A549 (cell line): ENCODE results near the gene MYLK4. TPM values are rescaled to one million over a fixed set of nuclear protein-coding genes. Genes with fewer than 3 reads are reported as not detected.

Experiments
- ATAC-seq, 2 experiments: fragments of 200-7000 bp in 1 of 2; fragments of >200 bp in 1 of 2; cut with Nextera tagmentation in 1 of 2; cut with Tn5 transposase in 1 of 2; 3 replicates each; pipeline versions ENCODE4 v1.8.0 to v1.9.1; 2018 to 2020; ENCODE audit warnings: mild to moderate bottlenecking in 1 of 2, moderate library complexity in 1 of 2
- CTCF ChIA-PET: fragments of 300-600 bp; sonication (Branson Sonifier 250); formaldehyde crosslinking; extraction: SDS; loops from one replicate; lab custom pipeline; 2021; ENCODE audit warnings: antibody characterized with exemption, inconsistent platforms; lab: Yijun Ruan, JAX
- POLR2A ChIA-PET: fragments of 350-600 bp; formaldehyde crosslinking; extraction: SDS; loops from one replicate; lab custom pipeline; 2021; ENCODE audit warnings: antibody characterized with exemption, inconsistent platforms; lab: Yijun Ruan, JAX
- DNase-seq, 2 experiments: peaks; one replicate each; pipeline versions ENCODE4 v3.0.0 to v3.0.0-alpha.2; 2011 to 2016; ENCODE audit warnings: low read depth in 1 of 2, low spot score in 1 of 2
- FAIRE-seq: peaks from 2 replicates; lab custom pipeline; 2011; peaks lifted over from hg19 to GRCh38; lab: Jason Lieb, UNC
- H3K27ac ChIP-seq, 2 experiments: fragments of >200 bp; sonication (Bioruptor Twin); formaldehyde crosslinking; 3 replicates each; pipeline ENCODE4 v1.5.1; 2016 to 2017
- H3K4me1 ChIP-seq: fragments of >200 bp; sonication (Bioruptor Twin); formaldehyde crosslinking; 3 replicates; pipeline ENCODE4 v1.6.1; 2016
- H3K4me2 ChIP-seq: fragments of >200 bp; sonication (Bioruptor Twin); formaldehyde crosslinking; 3 replicates; pipeline ENCODE4 v1.6.1; 2016
- H3K4me3 ChIP-seq: fragments of >200 bp; sonication (Bioruptor Twin); formaldehyde crosslinking; 3 replicates; pipeline ENCODE4 v1.5.1; 2016
- H3K9me3 ChIP-seq: fragments of >200 bp; sonication (Bioruptor Twin); formaldehyde crosslinking; 3 replicates; pipeline ENCODE4 v1.6.1; 2016
- CBX2 ChIP-seq: fragments of 200-600 bp; sonication (generic); IDR thresholded peaks from 2 replicates; pipeline ENCODE4 v1.6.1; 2016; ENCODE audit warnings: low read depth, mild to moderate bottlenecking, borderline replicate concordance
- CHD2 ChIP-seq: fragments of 150-350 bp; IDR thresholded peaks from 2 replicates; pipeline ENCODE4 v1.6.1; 2014; ENCODE audit warnings: low read length; ENCODE audit not compliant: partially characterized antibody
- CHD4 ChIP-seq: fragments of 200-600 bp; sonication (generic); IDR thresholded peaks from 2 replicates; pipeline ENCODE4 v1.6.1; 2016; ENCODE audit warnings: antibody characterized with exemption, mild to moderate bottlenecking, borderline replicate concordance
- ELK1 ChIP-seq: fragments of 150-350 bp; IDR thresholded peaks from 2 replicates; pipeline ENCODE4 v1.6.1; 2014; ENCODE audit warnings: low read depth, mild to moderate bottlenecking, low read length
- EP300 ChIP-seq, 2 experiments: fragments of >200 bp; sonication (Bioruptor Twin); formaldehyde crosslinking; IDR thresholded peaks; 2 replicates in 1 of 2; 3 replicates in 1 of 2; pipeline ENCODE4 v1.6.1; 2016 to 2017
- HDAC2 ChIP-seq: fragments of 200-600 bp; sonication (generic); IDR thresholded peaks from 2 replicates; pipeline ENCODE4 v1.6.1; 2016
- HOXB5 ChIP-seq: fragments of 250-450 bp; sonication (Bioruptor Pico); IDR thresholded peaks from 2 replicates; pipeline ENCODE4 v1.5.0; 2020; ENCODE audit warnings: mild to moderate bottlenecking, moderate library complexity
- JUNB ChIP-seq: fragments of >200 bp; sonication (Bioruptor Twin); formaldehyde crosslinking; IDR thresholded peaks from 2 replicates; pipeline ENCODE4 v1.6.1; 2016
- KDM1A ChIP-seq: fragments of 200-600 bp; sonication (generic); IDR thresholded peaks from 2 replicates; pipeline ENCODE4 v1.6.1; 2016; ENCODE audit warnings: low read depth, mild to moderate bottlenecking
- KDM5A ChIP-seq: fragments of 200-600 bp; sonication (generic); IDR thresholded peaks from 2 replicates; pipeline ENCODE4 v1.6.1; 2016; ENCODE audit warnings: antibody characterized with exemption, mild to moderate bottlenecking
- MAFK ChIP-seq: fragments of 450-650 bp; IDR thresholded peaks from 2 replicates; pipeline ENCODE4 v1.6.1; 2014; ENCODE audit not compliant: partially characterized antibody
- MAX ChIP-seq: IDR thresholded peaks from 2 replicates; pipeline ENCODE4 v1.6.1; 2012
- NR3C1 ChIP-seq: fragments of >200 bp; sonication (Bioruptor Twin); formaldehyde crosslinking; IDR thresholded peaks from 3 replicates; pipeline ENCODE4 v1.6.1; 2017
- RNF2 ChIP-seq: fragments of 200-600 bp; sonication (generic); IDR thresholded peaks from 2 replicates; pipeline ENCODE4 v1.6.1; 2016; ENCODE audit warnings: low read depth, mild to moderate bottlenecking, antibody characterized with exemption, moderate library complexity, borderline replicate concordance
- SMC3 ChIP-seq: fragments of >200 bp; sonication (Bioruptor Twin); formaldehyde crosslinking; IDR thresholded peaks from 3 replicates; pipeline ENCODE4 v1.6.1; 2018; ENCODE audit warnings: inconsistent platforms
- SREBF2 ChIP-seq: fragments of 450-650 bp; IDR thresholded peaks from 2 replicates; pipeline ENCODE4 v1.6.1; 2014; ENCODE audit warnings: mild to moderate bottlenecking, moderate library complexity
- TP53 ChIP-seq: fragments of 250-450 bp; sonication (Bioruptor Pico); IDR thresholded peaks from 2 replicates; pipeline ENCODE4 v1.5.0; 2021; ENCODE audit warnings: mild to moderate bottlenecking, moderate library complexity
- WGBS: methylation state at CpG from one replicate; pipeline ENCODE4 v1.1.6; 2017; ENCODE audit errors: missing lambda C conversion rate; 5-methylcytosine and 5-hydroxymethylcytosine counted together
- polyA plus RNA-seq, 4 experiments: library from polyadenylated mRNA; depleted of rRNA in 3 of 4; stranded (reverse); fragments of >200 nt; fragmentation: RNase III in 1 of 4; extraction: RNeasy Plus Mini Kit Qiagen cat#74134 plus additional on column Dnase treatment in 1 of 4; gene quantifications; 2 replicates in 3 of 4; 3 replicates in 1 of 4; pipeline ENCODE4 v1.2.3, GENCODE V29; 2011 to 2017
- TF ChIP-seq, protein P1 (sequence below): fragments of 250-450 bp; sonication (Bioruptor Pico); IDR thresholded peaks from 2 replicates; pipeline ENCODE4 v1.5.0; 2021; ENCODE audit warnings: mild to moderate bottlenecking, moderate library complexity, borderline replicate concordance
- TF ChIP-seq, protein P2 (sequence below): fragments of >200 bp; sonication (Bioruptor Twin); formaldehyde crosslinking; IDR thresholded peaks from 3 replicates; pipeline ENCODE4 v1.5.1; 2016

Gene MYLK4
- polyA plus RNA-seq, 2 of the 4 experiments (the other 2 are of a cell fraction) = 0.14 to 0.21 TPM

GRCh38 chr6:2743280-2744208, 7.2 kb downstream of the MYLK4 start:
- ChIA-PET CTCF (interaction anchor here (0.6 to 3.7 kb wide), 4 partner anchors 24 to 1148 kb away, joined by 3 to 15 read pairs (median 4); no protein-coding TSS in a partner anchor), POLR2A (no interaction called here)
- Histone ChIP-seq H3K4me2 (no peak overlapping the region), H3K4me1 (no peaks in the 10 kb centered on the region), H3K4me3 (no peak overlapping the region), H3K9me3 (no peaks in the 10 kb centered on the region), H3K27ac (no peak overlapping the region)
- DNase-seq (no peak), ATAC-seq (no peak; a peak in 1 of 6 replicates), FAIRE-seq (no peak)
- no peak for TF ChIP-seq MAFK
- TF ChIP-seq CHD4 = no peak
- no peak for TF ChIP-seq TP53
- TF ChIP-seq, protein P1, sequence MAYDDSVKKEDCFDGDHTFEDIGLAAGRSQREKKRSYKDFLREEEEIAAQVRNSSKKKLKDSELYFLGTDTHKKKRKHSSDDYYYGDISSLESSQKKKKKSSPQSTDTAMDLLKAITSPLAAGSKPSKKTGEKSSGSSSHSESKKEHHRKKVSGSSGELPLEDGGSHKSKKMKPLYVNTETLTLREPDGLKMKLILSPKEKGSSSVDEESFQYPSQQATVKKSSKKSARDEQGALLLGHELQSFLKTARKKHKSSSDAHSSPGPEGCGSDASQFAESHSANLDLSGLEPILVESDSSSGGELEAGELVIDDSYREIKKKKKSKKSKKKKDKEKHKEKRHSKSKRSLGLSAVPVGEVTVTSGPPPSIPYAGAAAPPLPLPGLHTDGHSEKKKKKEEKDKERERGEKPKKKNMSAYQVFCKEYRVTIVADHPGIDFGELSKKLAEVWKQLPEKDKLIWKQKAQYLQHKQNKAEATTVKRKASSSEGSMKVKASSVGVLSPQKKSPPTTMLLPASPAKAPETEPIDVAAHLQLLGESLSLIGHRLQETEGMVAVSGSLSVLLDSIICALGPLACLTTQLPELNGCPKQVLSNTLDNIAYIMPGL = no peak
- no peak for TF ChIP-seq NR3C1
- no peak for TF ChIP-seq ELK1
- no peak for TF ChIP-seq EP300 (IDR thresholded peaks at IDR 0.05)
- no peak for TF ChIP-seq MAX
- no peak for TF ChIP-seq JUNB
- TF ChIP-seq HDAC2 = no peak
- TF ChIP-seq CHD2 = no peak
- TF ChIP-seq, protein P2, sequence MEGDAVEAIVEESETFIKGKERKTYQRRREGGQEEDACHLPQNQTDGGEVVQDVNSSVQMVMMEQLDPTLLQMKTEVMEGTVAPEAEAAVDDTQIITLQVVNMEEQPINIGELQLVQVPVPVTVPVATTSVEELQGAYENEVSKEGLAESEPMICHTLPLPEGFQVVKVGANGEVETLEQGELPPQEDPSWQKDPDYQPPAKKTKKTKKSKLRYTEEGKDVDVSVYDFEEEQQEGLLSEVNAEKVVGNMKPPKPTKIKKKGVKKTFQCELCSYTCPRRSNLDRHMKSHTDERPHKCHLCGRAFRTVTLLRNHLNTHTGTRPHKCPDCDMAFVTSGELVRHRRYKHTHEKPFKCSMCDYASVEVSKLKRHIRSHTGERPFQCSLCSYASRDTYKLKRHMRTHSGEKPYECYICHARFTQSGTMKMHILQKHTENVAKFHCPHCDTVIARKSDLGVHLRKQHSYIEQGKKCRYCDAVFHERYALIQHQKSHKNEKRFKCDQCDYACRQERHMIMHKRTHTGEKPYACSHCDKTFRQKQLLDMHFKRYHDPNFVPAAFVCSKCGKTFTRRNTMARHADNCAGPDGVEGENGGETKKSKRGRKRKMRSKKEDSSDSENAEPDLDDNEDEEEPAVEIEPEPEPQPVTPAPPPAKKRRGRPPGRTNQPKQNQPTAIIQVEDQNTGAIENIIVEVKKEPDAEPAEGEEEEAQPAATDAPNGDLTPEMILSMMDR = no peak
- no peak for TF ChIP-seq SMC3
- no peak for TF ChIP-seq HOXB5
- WGBS = 72% methylated on average over 16 of the region's 17 CpGs

DNA sequence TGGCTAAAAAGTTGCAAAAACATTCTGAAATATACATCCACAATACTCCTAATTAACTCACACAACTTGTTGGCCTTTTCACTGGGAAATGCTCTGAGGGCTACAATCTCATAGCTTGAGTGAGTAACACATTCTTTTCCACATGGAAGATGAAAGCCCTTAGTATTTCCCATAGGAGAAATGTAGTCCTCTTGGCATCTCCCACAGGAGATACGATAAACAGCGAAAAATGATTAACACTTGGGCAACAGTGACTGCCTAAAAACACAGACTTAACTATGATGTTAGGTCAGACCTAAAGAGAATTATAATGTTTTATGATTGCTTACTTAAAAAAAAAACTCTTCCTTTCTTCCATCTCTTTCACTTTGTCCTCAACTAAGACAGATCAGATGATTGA, 9.0 kb downstream of the MYLK4 start:
- Histone ChIP-seq H3K4me2 (no peak overlapping the region), H3K4me3 (no peak overlapping the region), H3K9me3 (no peaks in the 10 kb centered on the region), H3K4me1 (no peaks in the 10 kb centered on the region), H3K27ac (no peak overlapping the region)
- DNase-seq (no peak), FAIRE-seq (no peak), ATAC-seq (no peak)
- ChIA-PET POLR2A (no interaction called here), CTCF (interaction anchor here (5.6 kb wide), 1 partner anchor 8 kb away, joined by 65 read pairs; the partner anchor contains the start of gene MYLK4)
- TF ChIP-seq RNF2 (no peak), SREBF2 (no peak)
- 95% methylated on average over 2 of the region's 2 CpGs for WGBS

DNA sequence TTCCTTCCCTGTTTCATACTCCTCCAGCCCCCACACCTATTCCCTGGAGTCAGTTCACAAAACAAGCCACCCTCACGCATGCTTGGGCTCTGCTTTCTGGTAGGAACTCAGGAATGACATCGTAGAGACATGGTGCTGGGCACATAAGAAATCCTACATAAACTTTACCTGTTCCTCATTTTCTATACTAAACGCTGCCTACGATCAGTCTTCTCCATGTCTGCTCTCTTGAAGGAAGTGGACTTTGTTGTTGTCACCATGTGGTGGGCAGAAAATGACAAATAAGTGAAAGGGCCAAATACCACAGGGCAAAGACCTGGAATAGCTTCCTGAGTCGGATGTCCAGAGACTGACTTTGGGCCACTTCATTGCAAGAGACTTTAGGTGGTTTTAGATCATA, 10.1 kb downstream of the MYLK4 start:
- Histone ChIP-seq H3K4me1 (no peaks in the 10 kb centered on the region), H3K4me2 (no peak overlapping the region), H3K27ac (no peak overlapping the region)
- FAIRE-seq (no peak), ATAC-seq (no peak)
- CTCF ChIA-PET = interaction anchor here (0.6 to 5.6 kb wide), 2 partner anchors 9 to 99 kb away, joined by 3 to 65 read pairs; partner anchors contain the start of gene MYLK4
- POLR2A ChIA-PET = no interaction called here
- TF ChIP-seq KDM5A (no peak), CBX2 (no peak), KDM1A (no peak), ELK1 (no peak)
- TF ChIP-seq, all 56 proteins: peak for 0
- Histone ChIP-seq H3K9me3 (no peaks in the 10 kb centered on the region), H3K4me3 (no peak overlapping the region)
- DNase-seq = no peak
- 77% methylated on average over 5 of the region's 5 CpGs for WGBS
